ENCODE measurements around the gene TSGA10IP.

TSGA10IP gene

GRCh38 chr11:65977621-65978390 is 32.5 kb downstream of the TSGA10IP start:
- no peak for DNase-seq

GRCh38 chr11:65978391-65979238 is 33.3 kb downstream of the TSGA10IP start:
- DNase-seq = no peak

GRCh38 chr11:65979261-65979759 is 34.0 kb downstream of the TSGA10IP start:
- DNase-seq = no peak

- DNase-seq = no peak
These were observed 35.9 kb downstream of the TSGA10IP start for GRCh38 chr11:65981101-65981740.

- DNase-seq = no peak
These were observed 36.9 kb downstream of the TSGA10IP start for GRCh38 chr11:65981972-65982823.

GRCh38 chr11:65982824-65983588 is 37.7 kb downstream of the TSGA10IP start:
- DNase-seq = no peak

GRCh38 chr11:65983589-65983987 is 38.3 kb downstream of the TSGA10IP start:
- DNase-seq = no peak

GRCh38 chr11:65987336-65987735 is 42.1 kb downstream of the TSGA10IP start:
- DNase-seq = no peak

- DNase-seq = peak; percentile 96
These were observed 43.7 kb downstream of the TSGA10IP start for GRCh38 chr11:65988791-65989592.

GRCh38 chr11:65992056-65992455 is 46.8 kb downstream of the TSGA10IP start:
- DNase-seq = no peak

- no peak for DNase-seq
These were observed 52.0 kb downstream of the TSGA10IP start for GRCh38 chr11:65997286-65997685.

GRCh38 chr11:66001942-66002647 is 56.8 kb downstream of the TSGA10IP start, which contains the start of the genes BANF1 and EIF1AD:
Gene BANF1 (plus strand): TSS chr11:66002503. CDS start chr11:66003251, 748 bp downstream.
Gene EIF1AD (minus strand): TSS chr11:66002157. CDS start chr11:66000389, 1,768 bp downstream.
- peak; percentile 98 for DNase-seq

GRCh38 chr11:66002648-66003225 is 57.5 kb downstream of the TSGA10IP start:
- no peak for DNase-seq

GRCh38 chr11:66003291-66003690 is 58.0 kb downstream of the TSGA10IP start:
- no peak for DNase-seq

GRCh38 chr11:66004186-66004585 is 58.9 kb downstream of the TSGA10IP start:
- DNase-seq = no peak

- no peak for DNase-seq
These were observed 61.0 kb downstream of the TSGA10IP start for GRCh38 chr11:66006134-66006890.

- no peak for DNase-seq
These were observed 61.6 kb downstream of the TSGA10IP start for GRCh38 chr11:66006891-66007176.

- DNase-seq = no peak
These were observed 61.9 kb downstream of the TSGA10IP start for GRCh38 chr11:66007201-66007634.

GRCh38 chr11:66008095-66008467 is 62.8 kb downstream of the TSGA10IP start:
- DNase-seq = no peak
